Measurements from ENCODE around the gene PRKD1. TPM values are rescaled to one million over a fixed set of nuclear protein-coding genes. Genes with fewer than 3 reads are reported as not detected.
A peak's percentile ranks its signal among the peaks of the same experiment; 100 is the strongest.
"Not testable (repeated sequence)": the region's sequence is repeated elsewhere in the genome, so short reads cannot be mapped to it uniquely, and the experiment has no call there.

PRKD1 gene
- total RNA-seq, 2 donors from 2014 or later, result 4.2 to 6.3 TPM

- intact Hi-C loops (cut with DNase I), result no loop called here
- DNase-seq, result no peak
- no peak for ATAC-seq
These were observed 117.6 kb downstream of the PRKD1 start for GRCh38 chr14:29810064-29810463.

GRCh38 chr14:29806124-29806517 is 121.5 kb downstream of the PRKD1 start:
- ATAC-seq (no peak), DNase-seq (no peak)
- intact Hi-C loops (cut with DNase I), result no loop called here

GRCh38 chr14:29805415-29806123 is 122.1 kb downstream of the PRKD1 start:
- peak; percentile 50 to 96 for ATAC-seq
- DNase-seq, result peak; percentile 76
- intact Hi-C loops (cut with DNase I), result no loop called here

GRCh38 chr14:29804481-29805266 is 123.0 kb downstream of the PRKD1 start:
- ATAC-seq, result no peak
- intact Hi-C loops (cut with DNase I), result no loop called here

GRCh38 chr14:29803045-29803444 is 124.6 kb downstream of the PRKD1 start:
- DNase-seq (no peak), ATAC-seq (no peak)

More at GRCh38 chr14:29804481-29805266, 123.0 kb downstream of the PRKD1 start:
- no peak for DNase-seq

GRCh38 chr14:29802211-29802610 is 125.4 kb downstream of the PRKD1 start:
- no peak for ATAC-seq
- no peak for DNase-seq
- intact Hi-C loops (cut with DNase I), result no loop called here

More at GRCh38 chr14:29803045-29803444, 124.6 kb downstream of the PRKD1 start:
- intact Hi-C loops (cut with DNase I), result no loop called here

- intact Hi-C loops (cut with DNase I), result no loop called here
- DNase-seq, result no peak
- ATAC-seq, result no peak
These were observed 126.7 kb downstream of the PRKD1 start for GRCh38 chr14:29800961-29801360.

GRCh38 chr14:29799464-29800095 is 128.1 kb downstream of the PRKD1 start:
- no peak for DNase-seq
- intact Hi-C loops (cut with DNase I), result no loop called here
- no peak for ATAC-seq

GRCh38 chr14:29798811-29799210 is 128.8 kb downstream of the PRKD1 start:
- DNase-seq (no peak), ATAC-seq (no peak)
- intact Hi-C loops (cut with DNase I), result no loop called here

- ATAC-seq (no peak), DNase-seq (no peak)
- intact Hi-C loops (cut with DNase I), result no loop called here
These were observed 129.5 kb downstream of the PRKD1 start for GRCh38 chr14:29798108-29798663.

GRCh38 chr14:29796853-29797252 is 130.8 kb downstream of the PRKD1 start:
- intact Hi-C loops (cut with DNase I), result no loop called here
- DNase-seq (no peak), ATAC-seq (no peak)

- intact Hi-C loops (cut with DNase I), result no loop called here
- no peak for ATAC-seq
- no peak for DNase-seq
These were observed 138.2 kb downstream of the PRKD1 start for GRCh38 chr14:29789475-29789874.

GRCh38 chr14:29788093-29788492 is 139.6 kb downstream of the PRKD1 start:
- DNase-seq (no peak), ATAC-seq (no peak)
- intact Hi-C loops (cut with DNase I), result no loop called here

GRCh38 chr14:29783556-29783955 is 144.1 kb downstream of the PRKD1 start:
- ATAC-seq (no peak), DNase-seq (no peak)
- intact Hi-C loops (cut with DNase I), result no loop called here

- no peak for DNase-seq
- intact Hi-C loops (cut with DNase I), result no loop called here
These were observed 145.6 kb downstream of the PRKD1 start for GRCh38 chr14:29782041-29782440.

GRCh38 chr14:29777142-29777541 is 150.5 kb downstream of the PRKD1 start:
- intact Hi-C loops (cut with DNase I); ATAC-seq; DNase-seq: not testable (repeated sequence)

More at GRCh38 chr14:29782041-29782440, 145.6 kb downstream of the PRKD1 start:
- ATAC-seq, result no peak

GRCh38 chr14:29773990-29774389 is 153.7 kb downstream of the PRKD1 start:
- no peak for DNase-seq
- ATAC-seq, result no peak
- intact Hi-C loops (cut with DNase I), result no loop called here

GRCh38 chr14:29763342-29763858 is 164.2 kb downstream of the PRKD1 start:
- DNase-seq, result no peak
- intact Hi-C loops (cut with DNase I), result no loop called here
- ATAC-seq, result no peak

- intact Hi-C loops (cut with DNase I), result no loop called here
- DNase-seq (no peak), ATAC-seq (no peak)
These were observed 167.9 kb downstream of the PRKD1 start for GRCh38 chr14:29759521-29760340.
